Small intestine (tissue), 7 donors: Measurements from ENCODE around the gene MIPOL1. TPM values are rescaled to one million over a fixed set of nuclear protein-coding genes. Genes with fewer than 3 reads are reported as not detected.
A peak's percentile ranks its signal among the peaks of the same experiment; 100 is the strongest.

Source experiments
- DNase-seq, 2 donors: peaks; one replicate each; pipeline versions ENCODE4 v3.0.0 to v3.0.0-alpha.2; 2013
- FAIRE-seq: peaks from 2 replicates; lab custom pipeline; 2012; peaks lifted over from hg19 to GRCh38; lab: Jason Lieb, UNC
- H3K27ac ChIP-seq, 3 donors: one replicate each; pipeline ENCODE4 v1.5.1; 2013; ENCODE audit warnings: low read length in 2 of 3, mild to moderate bottlenecking in 2 of 3, control low read depth in 1 of 3, inconsistent platforms in 1 of 3, low read depth in 1 of 3, moderate library complexity in 1 of 3
- H3K27me3 ChIP-seq, 3 donors: one replicate each; pipeline ENCODE4 v1.6.1; 2013; ENCODE audit warnings: low read length in 3 of 3, inconsistent platforms in 1 of 3; ENCODE audit not compliant: control insufficient read depth in 3 of 3, insufficient read depth in 3 of 3
- H3K36me3 ChIP-seq, 3 donors: one replicate each; pipeline ENCODE4 v1.6.1; 2013; ENCODE audit warnings: low read length in 3 of 3, inconsistent platforms in 1 of 3, low read depth in 1 of 3, mild to moderate bottlenecking in 1 of 3, moderate library complexity in 1 of 3; ENCODE audit not compliant: control insufficient read depth in 3 of 3, insufficient read depth in 2 of 3
- H3K4me1 ChIP-seq, 3 donors: one replicate each; pipeline ENCODE4 v1.6.1; 2013; ENCODE audit warnings: low read length in 2 of 3, inconsistent platforms in 1 of 3, low read depth in 1 of 3, mild to moderate bottlenecking in 1 of 3, moderate library complexity in 1 of 3; ENCODE audit not compliant: control insufficient read depth in 3 of 3, insufficient read depth in 2 of 3
- H3K4me3 ChIP-seq, 3 donors: one replicate each; pipeline ENCODE4 v1.5.1; 2013; ENCODE audit warnings: low read length in 3 of 3, control low read depth in 1 of 3, inconsistent platforms in 1 of 3, low read depth in 1 of 3, mild to moderate bottlenecking in 1 of 3, moderate library complexity in 1 of 3
- H3K9me3 ChIP-seq, 2 donors: one replicate each; pipeline ENCODE4 v1.6.1; 2013; ENCODE audit warnings: low read depth in 1 of 2, low read length in 1 of 2; ENCODE audit not compliant: control insufficient read depth in 2 of 2, insufficient read depth in 1 of 2
- WGBS, 3 donors: extraction: QIAGEN DNeasy Blood & Tissue Kit; methylation state at CpG; one replicate each; pipeline ENCODE4 v1.1.7; 2013; 5-methylcytosine and 5-hydroxymethylcytosine counted together
- polyA plus RNA-seq, 4 donors: library from polyadenylated mRNA; stranded (reverse) in 3 of 4; unstranded in 1 of 4; fragments of 200-250 nt in 3 of 4; fragments of 120-200 nt in 1 of 4; gene quantifications; one replicate each; pipeline versions ENCODE4 v1.2.1 to v1.2.3, GENCODE V29; 2013
- donor health status: healthy with polysubstance abuse.
- donor health status: control.
- donor health status: control.
- donor health status: Bipolar disorder and iron deficiency.
- donor health status: healthy.

Gene MIPOL1
- polyA plus RNA-seq, 4 donors, result 0.45 to 9.2 (median 2.3) TPM

DNA sequence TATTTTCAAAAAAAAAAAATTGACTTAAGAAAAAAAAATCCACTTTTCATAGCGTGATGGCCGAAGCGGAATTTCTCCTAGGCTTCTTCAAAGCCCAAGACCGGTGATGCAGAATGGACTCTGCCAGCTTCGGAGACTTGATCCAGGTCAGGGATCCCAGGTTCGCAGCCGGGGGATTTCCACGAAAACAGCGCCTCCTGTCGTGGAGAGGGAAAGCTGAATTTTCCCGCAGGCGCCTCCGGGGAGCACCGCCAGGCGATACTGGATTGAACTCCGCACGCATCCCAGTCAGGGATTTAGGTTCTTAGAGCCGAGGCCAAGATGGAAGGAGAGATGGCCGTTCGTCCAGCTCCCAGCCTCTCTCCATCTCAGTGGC, 399.8 kb downstream of the MIPOL1 start:
- DNase-seq, result peak in 1 of 2 donors; percentile 84
- peak overlapping the region in 1 of 3 donors; percentile 69 for H3K4me3 ChIP-seq
- FAIRE-seq, result no peak
- H3K27ac ChIP-seq, result peak overlapping the region in 1 of 3 donors; percentile 99
- H3K36me3 ChIP-seq, result peaks cover 0 to 4% (median 0%) of the 10 kb centered on the region in 3 donors
- 27 to 85% (median 61%) methylated on average over 20 of the region's 20 CpGs for WGBS, 3 donors
- peaks cover 0 to 30% (median 10%) of the 10 kb centered on the region in 3 donors for H3K4me1 ChIP-seq
- peaks cover 0 to 65% (median 57%) of the 10 kb centered on the region in 3 donors for H3K27me3 ChIP-seq
- H3K9me3 ChIP-seq, result no peaks in the 10 kb centered on the region

GRCh38 chr14:37597914-37598746, 400.4 kb downstream of the MIPOL1 start:
- Histone ChIP-seq H3K4me3 (peak overlapping the region in 2 of 3 donors; percentile 29 to 69), H3K27me3 (peaks cover 0 to 65% (median 58%) of the 10 kb centered on the region in 3 donors), H3K9me3 (no peaks in the 10 kb centered on the region), H3K27ac (peak overlapping the region in 1 of 3 donors; percentile 99), H3K4me1 (peaks cover 0 to 35% (median 10%) of the 10 kb centered on the region in 3 donors), H3K36me3 (no peaks in the 10 kb centered on the region)
- WGBS, 3 donors, result 14 to 79% (median 56%) methylated on average over 49 to 50 of the region's 50 CpGs
- DNase-seq (peak in 1 of 2 donors; percentile 92), FAIRE-seq (no peak)

DNA sequence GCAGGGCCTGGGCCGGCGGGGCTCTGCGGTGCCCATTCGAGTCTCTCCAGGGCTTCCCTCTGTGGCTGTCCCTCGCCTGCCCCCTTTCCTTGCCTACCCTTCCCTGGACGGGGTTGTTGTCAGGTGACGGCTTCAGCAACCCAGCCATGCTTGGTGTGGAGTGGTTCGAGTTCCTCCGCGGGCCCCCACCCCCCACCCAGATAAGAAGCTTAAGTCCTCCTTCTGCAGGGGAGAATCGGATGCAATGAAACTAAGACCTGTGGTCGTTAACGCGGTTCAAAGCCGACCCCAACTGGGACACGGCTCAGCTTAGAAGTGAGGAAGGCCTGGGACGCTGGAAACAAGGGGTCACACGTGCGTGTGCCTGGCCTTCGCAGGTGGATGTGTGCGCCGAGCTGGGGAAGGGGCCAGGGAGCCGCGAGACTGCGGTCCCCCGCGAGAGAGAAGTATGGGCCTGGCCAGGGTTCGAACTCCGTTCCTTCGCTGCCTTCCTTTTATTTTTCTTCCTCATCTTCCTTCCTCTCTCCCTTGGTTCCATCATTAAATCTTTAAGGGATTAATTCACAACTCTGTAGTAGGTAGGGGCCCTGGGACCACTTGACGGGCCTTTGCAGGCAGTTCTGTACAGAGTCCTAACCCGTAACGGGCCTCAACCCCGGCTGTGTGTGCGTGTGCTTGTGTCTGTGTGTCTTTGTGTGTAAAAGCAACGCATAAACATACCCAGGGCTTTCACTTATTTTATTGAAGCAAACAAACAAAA, 401.2 kb downstream of the MIPOL1 start:
- 31 to 71% (median 50%) methylated on average over 33 to 36 of the region's 36 CpGs for WGBS, 3 donors
- peaks cover 0 to 73% (median 65%) of the 10 kb centered on the region in 3 donors for H3K27me3 ChIP-seq
- DNase-seq (no peak), FAIRE-seq (no peak)
- H3K4me3 ChIP-seq, result peak overlapping the region; percentile 29 to 69 (median 31)
- no peaks in the 10 kb centered on the region for H3K9me3 ChIP-seq
- peaks cover 0 to 35% (median 10%) of the 10 kb centered on the region in 3 donors for H3K4me1 ChIP-seq
- no peaks in the 10 kb centered on the region for H3K36me3 ChIP-seq
- peak overlapping the region in 1 of 3 donors; percentile 99 for H3K27ac ChIP-seq

- no peak for FAIRE-seq
- Histone ChIP-seq H3K4me3 (peak overlapping the region in 2 of 3 donors; percentile 31 to 69), H3K27me3 (peaks cover 0 to 75% (median 69%) of the 10 kb centered on the region in 3 donors), H3K4me1 (peaks cover 0 to 35% (median 10%) of the 10 kb centered on the region in 3 donors), H3K27ac (peak overlapping the region in 1 of 3 donors; percentile 99), H3K9me3 (no peaks in the 10 kb centered on the region), H3K36me3 (no peaks in the 10 kb centered on the region)
- DNase-seq, result peak; percentile 16 to 76
- 6 to 18% (median 11%) methylated on average over 57 of the region's 57 CpGs for WGBS, 3 donors
These were observed 402.0 kb downstream of the MIPOL1 start for GRCh38 chr14:37599507-37600368.

DNA sequence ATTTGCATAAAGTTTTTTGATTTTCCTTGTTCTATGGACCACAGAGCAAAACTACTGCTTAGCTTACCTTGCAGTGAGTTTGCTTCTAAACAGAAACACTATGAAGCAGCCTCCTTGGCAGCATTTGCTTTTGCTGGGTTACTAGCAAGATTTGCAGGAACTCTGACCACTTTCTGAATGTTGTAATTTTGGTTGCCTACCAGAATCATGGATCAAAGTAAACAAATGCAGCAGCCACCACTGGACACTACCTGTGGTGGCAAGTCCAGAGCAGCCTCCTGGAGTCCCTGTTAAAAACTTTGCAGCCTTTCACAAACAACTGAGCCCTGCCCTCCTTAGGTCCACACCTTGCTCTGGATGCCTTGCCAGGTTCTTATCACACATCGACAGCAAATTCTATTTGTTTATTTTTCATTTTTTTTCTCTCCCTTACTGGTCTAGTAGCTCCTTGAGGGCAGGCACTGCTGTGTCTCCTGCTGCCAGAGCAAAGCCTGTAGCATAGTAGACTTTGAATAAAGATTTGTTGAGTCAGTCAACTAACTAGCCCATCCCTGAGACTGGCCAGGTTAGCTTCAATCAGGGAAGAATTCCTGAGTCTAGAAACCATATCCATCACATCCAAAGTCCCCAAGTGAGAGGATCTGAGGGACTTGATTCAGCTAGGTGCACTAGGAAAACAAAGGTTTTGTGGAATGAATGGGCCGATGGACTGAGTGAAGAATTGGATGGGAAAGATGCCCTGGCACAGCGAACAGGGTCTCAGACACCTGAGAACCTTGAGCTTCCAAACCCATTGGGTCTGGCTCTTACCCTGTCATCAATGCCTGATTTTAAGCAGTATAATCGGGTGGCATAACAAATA, 403.4 kb downstream of the MIPOL1 start:
- WGBS, 3 donors, result 48 to 57% (median 50%) methylated on average over 4 of the region's 4 CpGs
- H3K27ac ChIP-seq, result no peak overlapping the region
- peaks cover 0 to 35% (median 10%) of the 10 kb centered on the region in 3 donors for H3K4me1 ChIP-seq

GRCh38 chr14:37601865-37602264, 404.1 kb downstream of the MIPOL1 start:
- WGBS, 3 donors, result 20 to 28% (median 28%) methylated on average over 22 of the region's 22 CpGs
- FAIRE-seq (no peak), DNase-seq (peak; percentile 13 to 57)
- Histone ChIP-seq H3K27me3 (peaks cover 0 to 63% (median 60%) of the 10 kb centered on the region in 3 donors), H3K27ac (no peak overlapping the region), H3K4me3 (peak overlapping the region in 1 of 3 donors; percentile 36), H3K36me3 (no peaks in the 10 kb centered on the region), H3K4me1 (peaks cover 0 to 35% (median 10%) of the 10 kb centered on the region in 3 donors), H3K9me3 (no peaks in the 10 kb centered on the region)

More for the DNA sequence above, 403.4 kb downstream of the MIPOL1 start:
- peak; percentile 35 to 36 for DNase-seq
- Histone ChIP-seq H3K4me3 (no peak overlapping the region), H3K9me3 (no peaks in the 10 kb centered on the region), H3K36me3 (no peaks in the 10 kb centered on the region), H3K27me3 (peaks cover 0 to 66% (median 61%) of the 10 kb centered on the region in 3 donors)
- FAIRE-seq, result no peak
